Endothelial cell of umbilical vein (primary cell): ENCODE data around the gene SPATA24. TPM values are rescaled to one million over a fixed set of nuclear protein-coding genes. Genes with fewer than 3 reads are reported as not detected.

Source experiments
- BruUV-seq: library from RNA; stranded (reverse); fragments of 400-500 nt; replicated peaks from 2 replicates; lab custom pipeline; 2021; lab: Mats Ljungman, UMichigan
- CTCF ChIA-PET: fragments of 300-600, 350-600 bp; sonication (Branson Sonifier 250); formaldehyde crosslinking; loops from one replicate; lab custom pipeline; 2021; ENCODE audit warnings: antibody characterized with exemption, inconsistent platforms; lab: Charles Lee
- POLR2A ChIA-PET: fragments of 300-600, 350-600 bp; sonication (Branson Sonifier 250); formaldehyde crosslinking; loops from one replicate; lab custom pipeline; 2021; ENCODE audit warnings: antibody characterized with exemption, inconsistent platforms; lab: Charles Lee
- DNase-seq: peaks from one replicate; pipeline ENCODE4 v3.0.0-alpha.2; 2011; ENCODE audit warnings: low read depth, low spot score
- FAIRE-seq: peaks from 2 replicates; lab custom pipeline; 2011; peaks lifted over from hg19 to GRCh38; lab: Jason Lieb, UNC
- H2AFZ ChIP-seq: 2 replicates; pipeline ENCODE4 v1.6.0; 2012; ENCODE audit warnings: low read depth, low read length, control low read depth, inconsistent platforms
- H3K27ac ChIP-seq: 2 replicates; pipeline ENCODE4 v1.5.1; 2011; ENCODE audit warnings: low read depth, mild to moderate bottlenecking, control low read depth, low read length, moderate library complexity; ENCODE audit not compliant: insufficient read depth
- H3K27me3 ChIP-seq, 2 experiments: 2 replicates each; pipeline versions ENCODE4 v1.6.0 to v1.6.1; 2011; ENCODE audit warnings: low read length in 2 of 2, mixed read lengths in 1 of 2; ENCODE audit not compliant: control insufficient read depth in 2 of 2, insufficient read depth in 2 of 2
- H3K36me3 ChIP-seq, 2 experiments: 2 replicates in 1 of 2; 3 replicates in 1 of 2; pipeline ENCODE4 v1.5.1; 2011; ENCODE audit warnings: low read length in 2 of 2, mild to moderate bottlenecking in 1 of 2, moderate library complexity in 1 of 2; ENCODE audit not compliant: control insufficient read depth in 2 of 2, insufficient read depth in 2 of 2; ENCODE audit errors: extremely low read depth in 1 of 2
- H3K4me1 ChIP-seq: 3 replicates; pipeline ENCODE4 v1.5.1; 2011; ENCODE audit warnings: mild to moderate bottlenecking, low read length; ENCODE audit not compliant: control insufficient read depth, insufficient read depth; ENCODE audit errors: extremely low read depth
- H3K4me2 ChIP-seq: 2 replicates; pipeline ENCODE4 v1.6.1; 2011; ENCODE audit warnings: low read length, control low read depth, mixed read lengths; ENCODE audit not compliant: insufficient read depth
- H3K4me3 ChIP-seq, 3 experiments: fragments of 200-600 bp in 1 of 3; sonication (generic), shearing (Covaris generic) in 1 of 3; replicated peaks in 1 of 3; 2 replicates each; pipeline ENCODE4 v1.5.1; 2011 to 2016; ENCODE audit warnings: control low read depth in 3 of 3, low read length in 3 of 3, mild to moderate bottlenecking in 2 of 3, inconsistent platforms in 1 of 3, low read depth in 1 of 3, moderate library complexity in 1 of 3; ENCODE audit not compliant: insufficient read depth in 1 of 3
- H3K79me2 ChIP-seq: 2 replicates; pipeline ENCODE4 v1.6.0; 2012; ENCODE audit warnings: low read length, inconsistent platforms; ENCODE audit not compliant: control insufficient read depth, insufficient read depth
- H3K9ac ChIP-seq: replicated peaks from 2 replicates; pipeline ENCODE3; 2011; ENCODE audit warnings: low read length, control low read depth; ENCODE audit not compliant: insufficient read depth; ENCODE audit errors: extremely low read depth
- H3K9me1 ChIP-seq: replicated peaks from 3 replicates; pipeline ENCODE4 v1.6.0; 2011; ENCODE audit warnings: mild to moderate bottlenecking, low read length; ENCODE audit not compliant: control insufficient read depth, insufficient read depth; ENCODE audit errors: extremely low read depth
- H3K9me3 ChIP-seq: replicated peaks from 2 replicates; pipeline ENCODE4 v1.5.1; 2012; ENCODE audit warnings: low read length, inconsistent platforms; ENCODE audit not compliant: control insufficient read depth, insufficient read depth
- H4K20me1 ChIP-seq: replicated peaks from 2 replicates; pipeline ENCODE3; 2011; ENCODE audit warnings: mild to moderate bottlenecking, low read length; ENCODE audit not compliant: control insufficient read depth, insufficient read depth; ENCODE audit errors: extremely low read depth
- EZH2 ChIP-seq: IDR thresholded peaks from 2 replicates; pipeline ENCODE4 v1.6.1; 2012; ENCODE audit warnings: borderline replicate concordance, low read depth, mild to moderate bottlenecking, moderate library complexity, low read length, inconsistent platforms; ENCODE audit not compliant: severe bottlenecking
- FOS ChIP-seq: IDR thresholded peaks from 2 replicates; pipeline ENCODE4 v1.6.1; 2011; ENCODE audit warnings: mild to moderate bottlenecking, low read length, moderate library complexity, borderline replicate concordance; ENCODE audit not compliant: insufficient read depth
- GATA2 ChIP-seq: IDR thresholded peaks from 2 replicates; pipeline ENCODE4 v1.7.0; 2011; ENCODE audit warnings: low read depth, mild to moderate bottlenecking, moderate library complexity, mixed read lengths, low read length; ENCODE audit not compliant: insufficient read length, insufficient read depth
- JUN ChIP-seq: IDR thresholded peaks from 2 replicates; pipeline ENCODE4 v1.6.1; 2011; ENCODE audit warnings: borderline replicate concordance, low read depth; ENCODE audit not compliant: insufficient read length, insufficient read depth
- POLR2A ChIP-seq: IDR thresholded peaks from 2 replicates; pipeline ENCODE4 v1.6.1; 2012; ENCODE audit warnings: low read depth, mild to moderate bottlenecking, control low read depth, low read length
- dilution Hi-C: fragments of 300-500 bp; cut with MboI; formaldehyde crosslinking; loops from one replicate; pipeline ENCODE4 v1.15.0; 2019; ENCODE audit warnings: low sequenced_read_pairs; ENCODE audit not compliant: extremely low pct_ligation_motif_present
- intact Hi-C: fragments of 100-400 bp; cut with micrococcal nuclease; formaldehyde crosslinking; loops from one replicate; pipeline ENCODE4 v1.10.0; 2022
- polyA plus RNA-seq, 4 experiments: library from polyadenylated mRNA; depleted of rRNA in 3 of 4; stranded (reverse) in 3 of 4; unstranded in 1 of 4; fragments of >200 nt; gene quantifications; 2 replicates each; pipeline versions ENCODE4 v1.2.1 to v1.2.3, GENCODE V29; 2011 to 2012; ENCODE audit warnings: missing spikeins in 1 of 4
- total RNA-seq: library from RNA; stranded (reverse); gene quantifications from 2 replicates; pipeline ENCODE4 v1.2.3, GENCODE V29; 2021
- TF ChIP-seq, protein P1 (sequence below), 2 donors: IDR thresholded peaks; 1 replicate in 1 of 2; 2 replicates in 1 of 2; pipeline ENCODE4 v1.5.1; 2011; ENCODE audit warnings: low read length in 2 of 2, mild to moderate bottlenecking in 2 of 2, moderate library complexity in 2 of 2, control low read depth in 1 of 2, inconsistent platforms in 1 of 2, low read depth in 1 of 2; ENCODE audit not compliant: insufficient read depth in 1 of 2; ENCODE audit errors: extremely low read depth in 1 of 2
- TF ChIP-seq, protein P2 (sequence below): IDR thresholded peaks from 2 replicates; pipeline ENCODE4 v1.6.1; 2011; ENCODE audit not compliant: insufficient read depth, insufficient read length

The SPATA24 gene
- total and polyA plus RNA-seq, 2 donors (not counting 3 experiments of a cell fraction or from before 2014, with no cell fraction given), result 3.2 to 7.9 TPM

DNA sequence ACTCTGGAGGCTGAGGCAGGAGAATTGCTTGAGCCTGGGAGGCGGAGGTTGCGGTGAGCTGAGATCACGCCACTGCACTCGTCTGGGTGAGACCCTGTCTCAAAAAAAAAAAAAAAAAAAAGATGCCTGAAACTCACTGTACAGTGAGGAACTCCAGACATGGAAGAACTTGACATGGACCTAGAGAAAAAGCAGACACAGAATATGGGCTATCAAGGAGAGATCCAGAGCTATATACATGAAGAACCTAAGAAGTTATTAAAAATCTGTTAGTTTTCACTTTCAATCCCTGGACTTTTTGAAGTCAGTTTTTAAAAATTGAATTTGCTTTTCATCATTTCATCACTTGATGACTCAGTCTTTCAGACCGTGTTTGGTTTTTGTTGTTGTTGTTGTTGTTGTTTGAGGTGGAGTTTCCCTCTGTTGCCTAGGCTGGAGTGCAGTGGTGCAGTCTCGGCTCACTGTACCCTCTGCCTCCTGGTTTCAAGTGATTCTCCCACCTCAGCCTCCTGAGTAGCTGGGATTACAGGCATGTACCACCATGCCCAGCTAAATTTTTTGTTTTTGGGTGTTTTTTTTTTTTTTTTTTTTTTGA lies 42.0 kb downstream of the SPATA24 start:
- intact Hi-C loops, result no loop called here

More for the DNA sequence above, 42.0 kb downstream of the SPATA24 start:
- DNase-seq (no peak), FAIRE-seq (no peak)
- Histone ChIP-seq H3K27ac (no peak overlapping the region), H3K4me1 (no peaks in the 10 kb centered on the region), H4K20me1 (peaks cover 9% of the 10 kb centered on the region), H3K36me3 (peaks cover 3 to 14% of the 10 kb centered on the region in 2 experiments), H3K27me3 (no peaks in the 10 kb centered on the region), H3K9me3 (no peaks in the 10 kb centered on the region), H3K79me2 (peaks cover 32% of the 10 kb centered on the region), H2AFZ (no peak overlapping the region), H3K4me2 (no peak overlapping the region), H3K9me1 (no peaks in the 10 kb centered on the region), H3K4me3 (no peak overlapping the region), H3K9ac (no peak overlapping the region)
- POLR2A ChIA-PET, result interaction anchor here (0.6 kb wide), 1 partner anchor 10 kb away, joined by 5 read pairs; no protein-coding TSS in a partner anchor
- dilution Hi-C loops, result no loop called here
- CTCF ChIA-PET, result interaction anchor here (1.2 kb wide), 1 partner anchor 20 kb away, joined by 5 read pairs; the partner anchor contains the start of gene PAIP2
- BruUV-seq, result no TSS peak
- no peak for TF ChIP-seq GATA2
- no peak for TF ChIP-seq JUN
- no peak for TF ChIP-seq POLR2A
- TF ChIP-seq, protein P1, sequence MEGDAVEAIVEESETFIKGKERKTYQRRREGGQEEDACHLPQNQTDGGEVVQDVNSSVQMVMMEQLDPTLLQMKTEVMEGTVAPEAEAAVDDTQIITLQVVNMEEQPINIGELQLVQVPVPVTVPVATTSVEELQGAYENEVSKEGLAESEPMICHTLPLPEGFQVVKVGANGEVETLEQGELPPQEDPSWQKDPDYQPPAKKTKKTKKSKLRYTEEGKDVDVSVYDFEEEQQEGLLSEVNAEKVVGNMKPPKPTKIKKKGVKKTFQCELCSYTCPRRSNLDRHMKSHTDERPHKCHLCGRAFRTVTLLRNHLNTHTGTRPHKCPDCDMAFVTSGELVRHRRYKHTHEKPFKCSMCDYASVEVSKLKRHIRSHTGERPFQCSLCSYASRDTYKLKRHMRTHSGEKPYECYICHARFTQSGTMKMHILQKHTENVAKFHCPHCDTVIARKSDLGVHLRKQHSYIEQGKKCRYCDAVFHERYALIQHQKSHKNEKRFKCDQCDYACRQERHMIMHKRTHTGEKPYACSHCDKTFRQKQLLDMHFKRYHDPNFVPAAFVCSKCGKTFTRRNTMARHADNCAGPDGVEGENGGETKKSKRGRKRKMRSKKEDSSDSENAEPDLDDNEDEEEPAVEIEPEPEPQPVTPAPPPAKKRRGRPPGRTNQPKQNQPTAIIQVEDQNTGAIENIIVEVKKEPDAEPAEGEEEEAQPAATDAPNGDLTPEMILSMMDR (IDR thresholded peaks at IDR 0.05; ENCODE audit: extremely low read depth in 1 of 2, insufficient read depth in 1 of 2, low read depth in 1 of 2, low read length in 2 of 2), result no peak
- TF ChIP-seq FOS, result no peak
- TF ChIP-seq, protein P2, sequence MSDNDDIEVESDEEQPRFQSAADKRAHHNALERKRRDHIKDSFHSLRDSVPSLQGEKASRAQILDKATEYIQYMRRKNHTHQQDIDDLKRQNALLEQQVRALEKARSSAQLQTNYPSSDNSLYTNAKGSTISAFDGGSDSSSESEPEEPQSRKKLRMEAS, result no peak
- TF ChIP-seq EZH2, result no peak
